Lung (tissue), 12 donors: Measurements from ENCODE around the gene SORL1. TPM values are rescaled to one million over a fixed set of nuclear protein-coding genes. Genes with fewer than 3 reads are reported as not detected.

ENCODE experiments used
- ATAC-seq: fragments of 200-7000 bp; cut with Tn5 transposase; one replicate; pipeline ENCODE4 v1.9.1; 2020; ENCODE audit warnings: moderate number of reproducible peaks; ENCODE audit not compliant: insufficient read depth, low FRiP score
- DNase-seq, 3 donors: peaks; one replicate each; pipeline ENCODE4 v3.0.0-alpha.2; 2013 to 2017
- H3K27ac ChIP-seq, 2 donors: one replicate each; pipeline ENCODE4 v1.5.1; 2013; ENCODE audit warnings: mild to moderate bottlenecking in 2 of 2, moderate library complexity in 2 of 2, control low read depth in 1 of 2, inconsistent platforms in 1 of 2, low read depth in 1 of 2, low read length in 1 of 2
- H3K27me3 ChIP-seq, 3 donors: one replicate each; pipeline ENCODE4 v1.5.1; 2013; ENCODE audit warnings: low read length in 2 of 3; ENCODE audit not compliant: control insufficient read depth in 3 of 3, insufficient read depth in 3 of 3
- H3K36me3 ChIP-seq, 4 donors: one replicate each; pipeline ENCODE4 v1.5.1; 2013; ENCODE audit warnings: low read length in 4 of 4, mild to moderate bottlenecking in 1 of 4, moderate library complexity in 1 of 4; ENCODE audit not compliant: control insufficient read depth in 4 of 4, insufficient read depth in 4 of 4
- H3K4me1 ChIP-seq, 5 donors: one replicate each; pipeline ENCODE4 v1.5.1; 2013; ENCODE audit warnings: low read length in 5 of 5, mild to moderate bottlenecking in 2 of 5, moderate library complexity in 1 of 5; ENCODE audit not compliant: control insufficient read depth in 5 of 5, insufficient read depth in 5 of 5
- H3K4me3 ChIP-seq: one replicate; pipeline ENCODE4 v1.5.1; 2013; ENCODE audit warnings: mild to moderate bottlenecking, control low read depth, moderate library complexity
- H3K9ac ChIP-seq, 2 donors: one replicate each; pipeline ENCODE4 v1.5.1; 2013; ENCODE audit warnings: low read length in 2 of 2, control low read depth in 1 of 2; ENCODE audit not compliant: insufficient read depth in 1 of 2
- H3K9me3 ChIP-seq, 4 donors: one replicate each; pipeline ENCODE4 v1.5.1; 2013; ENCODE audit warnings: low read length in 3 of 4, mild to moderate bottlenecking in 1 of 4, moderate library complexity in 1 of 4; ENCODE audit not compliant: control insufficient read depth in 4 of 4, insufficient read depth in 3 of 4
- CTCF ChIP-seq: IDR thresholded peaks from 2 replicates; pipeline ENCODE4 v1.5.1; 2012; ENCODE audit warnings: mild to moderate bottlenecking; ENCODE audit errors: control extremely low read depth, extremely low read depth
- whole genome bisulfite sequencing, 2 donors: extraction: QIAGEN DNeasy Blood & Tissue Kit; methylation state at CpG; one replicate each; pipeline ENCODE4 v1.1.7; 2013; 5-methylcytosine and 5-hydroxymethylcytosine counted together
- polyA plus RNA-seq, 2 donors: library from polyadenylated mRNA; stranded (reverse); fragments of 200-250 nt; gene quantifications; one replicate each; pipeline ENCODE4 v1.2.1, GENCODE V29; 2013
- total RNA-seq, 2 donors: library from RNA; depleted of rRNA in 1 of 2; stranded (reverse); fragments of >200 nt in 1 of 2; gene quantifications; one replicate each; pipeline ENCODE4 v1.2.1, GENCODE V29; 2014 to 2021
- donor health status: control.
- donor health status: control.
- donor health status: Bipolar disorder and iron deficiency.
- donor health status: healthy.
- donor health status: DM: yes; HTN: yes; CAD: no.

The SORL1 gene
- total and polyA plus RNA-seq, 4 donors: 1.9 to 67.0 (median 49.2) TPM

GRCh38 chr11:121419836-121420235 is 32.3 kb upstream of the SORL1 start:
- DNase-seq (peak in 1 of 3 donors; percentile 55), ATAC-seq (no peak)
- no peak for TF ChIP-seq CTCF
- H3K36me3 ChIP-seq: no peaks in the 10 kb centered on the region
- H3K27me3 ChIP-seq: no peaks in the 10 kb centered on the region
- H3K4me3 ChIP-seq: no peak overlapping the region
- peaks cover 2 to 38% (median 10%) of the 10 kb centered on the region in 5 donors for H3K4me1 ChIP-seq
- WGBS, 2 donors: 51 to 64% methylated on average over 4 of the region's 4 CpGs
- H3K9ac ChIP-seq: no peak overlapping the region
- H3K9me3 ChIP-seq: no peaks in the 10 kb centered on the region
- no peak overlapping the region for H3K27ac ChIP-seq

- Histone ChIP-seq H3K27me3 (no peaks in the 10 kb centered on the region), H3K27ac (no peak overlapping the region), H3K4me1 (peaks cover 2 to 38% (median 10%) of the 10 kb centered on the region in 5 donors), H3K36me3 (no peaks in the 10 kb centered on the region), H3K4me3 (no peak overlapping the region), H3K9ac (no peak overlapping the region), H3K9me3 (no peaks in the 10 kb centered on the region)
- TF ChIP-seq CTCF: no peak
- DNase-seq (no peak), ATAC-seq (no peak)
- 88 to 89% methylated on average over 2 of the region's 2 CpGs for WGBS, 2 donors
These were observed 31.7 kb upstream of the SORL1 start for GRCh38 chr11:121420398-121420797.

- Histone ChIP-seq H3K4me3 (no peak overlapping the region), H3K9ac (no peak overlapping the region), H3K36me3 (no peaks in the 10 kb centered on the region), H3K9me3 (no peaks in the 10 kb centered on the region), H3K27ac (no peak overlapping the region), H3K27me3 (no peaks in the 10 kb centered on the region), H3K4me1 (peaks cover 2 to 32% (median 10%) of the 10 kb centered on the region in 5 donors)
- no peak for DNase-seq
- no peak for TF ChIP-seq CTCF
- 65 to 69% methylated on average over 4 of the region's 4 CpGs for WGBS, 2 donors
- ATAC-seq: no peak
These were observed 30.8 kb upstream of the SORL1 start for GRCh38 chr11:121421149-121421901.
